ENCODE results near the gene PDCD11. TPM values are rescaled to one million over a fixed set of nuclear protein-coding genes. Genes with fewer than 3 reads are reported as not detected.
"Not testable (repeated sequence)": the region's sequence is repeated elsewhere in the genome, so short reads cannot be mapped to it uniquely, and the experiment has no call there.

The PDCD11 gene
- total RNA-seq, 1 experiment from 2014 or later = 78.8 TPM

DNA sequence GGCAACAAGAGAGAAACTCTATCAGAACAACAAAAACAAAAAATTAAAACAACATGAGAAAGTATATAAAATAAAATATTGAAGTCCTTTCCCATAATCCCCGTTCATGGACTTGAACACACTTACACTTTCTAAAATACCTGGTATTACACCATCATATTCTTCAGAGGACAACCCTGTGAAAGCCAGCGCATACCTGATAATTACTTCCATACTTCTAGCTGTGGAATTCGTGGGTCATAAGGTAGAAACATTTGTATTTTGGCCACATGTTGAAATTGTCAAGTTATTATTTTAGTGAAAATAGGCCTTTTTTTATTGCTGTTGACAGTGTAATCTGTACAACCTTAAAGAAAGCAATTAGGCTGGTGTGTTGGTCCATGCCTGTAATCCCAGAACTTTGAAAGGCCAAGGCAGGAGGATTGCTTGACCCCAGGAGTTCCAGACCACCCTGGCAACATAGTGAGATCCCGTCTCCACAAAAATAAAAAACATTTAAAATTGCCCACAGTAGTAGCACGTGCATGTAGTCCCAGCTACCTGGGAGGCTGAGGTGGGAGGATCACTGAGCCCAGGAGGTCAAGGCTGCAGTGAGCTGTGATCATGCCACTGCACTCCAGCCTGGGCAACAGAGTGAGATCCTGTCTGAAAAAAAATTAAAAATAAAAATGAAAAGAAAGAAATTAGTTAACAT is 40.4 kb upstream of the PDCD11 start:
- Mint-ChIP-seq H3K27ac (no peak overlapping the region), H3K9me3 (no peaks in the 10 kb centered on the region), H3K27me3 (ENCODE audit: low read depth) (no peaks in the 10 kb centered on the region), H3K4me1 (peaks cover 7% of the 10 kb centered on the region), H3K4me3 (no peak overlapping the region), H3K36me3 (no peaks in the 10 kb centered on the region)
- ChIA-PET POLR2A (no interaction called here), CTCF (interaction anchor here (0.6 kb wide), 1 partner anchor 9 kb away, joined by 3 read pairs; no protein-coding TSS in a partner anchor)
- ATAC-seq (no peak), DNase-seq (ENCODE audit: low spot score) (no peak)
- TF ChIP-seq MYBL2 (CRISPR knock-in tag; IDR thresholded peaks at IDR 0.05) (no peak), SMAD3 (CRISPR knock-in tag; IDR thresholded peaks at IDR 0.05; ENCODE audit: borderline replicate concordance) (no peak), ETV6 (CRISPR knock-in tag; IDR thresholded peaks at IDR 0.05) (no peak), ZNF423 (CRISPR knock-in tag; IDR thresholded peaks at IDR 0.05) (no peak), SMAD4 (CRISPR knock-in tag; IDR thresholded peaks at IDR 0.05) (no peak), ZNF317 (CRISPR knock-in tag; IDR thresholded peaks at IDR 0.05; ENCODE audit: borderline replicate concordance, low read depth) (no peak), NFYB (CRISPR knock-in tag; conservative IDR thresholded peaks at IDR 0.05; ENCODE audit: low read depth) (no peak), NFATC4 (CRISPR knock-in tag; IDR thresholded peaks at IDR 0.05) (no peak), PRRX2 (CRISPR knock-in tag; IDR thresholded peaks at IDR 0.05) (no peak), ZNF219 (CRISPR knock-in tag; IDR thresholded peaks at IDR 0.05; ENCODE audit: borderline replicate concordance) (no peak), TEAD4 (CRISPR knock-in tag; IDR thresholded peaks at IDR 0.05) (no peak), HMGA2 (CRISPR knock-in tag; IDR thresholded peaks at IDR 0.05) (no peak), ZNF416 (CRISPR knock-in tag; IDR thresholded peaks at IDR 0.05) (no peak), ZNF121 (CRISPR knock-in tag; IDR thresholded peaks at IDR 0.05) (no peak)
- TF ChIP-seq, protein P1, sequence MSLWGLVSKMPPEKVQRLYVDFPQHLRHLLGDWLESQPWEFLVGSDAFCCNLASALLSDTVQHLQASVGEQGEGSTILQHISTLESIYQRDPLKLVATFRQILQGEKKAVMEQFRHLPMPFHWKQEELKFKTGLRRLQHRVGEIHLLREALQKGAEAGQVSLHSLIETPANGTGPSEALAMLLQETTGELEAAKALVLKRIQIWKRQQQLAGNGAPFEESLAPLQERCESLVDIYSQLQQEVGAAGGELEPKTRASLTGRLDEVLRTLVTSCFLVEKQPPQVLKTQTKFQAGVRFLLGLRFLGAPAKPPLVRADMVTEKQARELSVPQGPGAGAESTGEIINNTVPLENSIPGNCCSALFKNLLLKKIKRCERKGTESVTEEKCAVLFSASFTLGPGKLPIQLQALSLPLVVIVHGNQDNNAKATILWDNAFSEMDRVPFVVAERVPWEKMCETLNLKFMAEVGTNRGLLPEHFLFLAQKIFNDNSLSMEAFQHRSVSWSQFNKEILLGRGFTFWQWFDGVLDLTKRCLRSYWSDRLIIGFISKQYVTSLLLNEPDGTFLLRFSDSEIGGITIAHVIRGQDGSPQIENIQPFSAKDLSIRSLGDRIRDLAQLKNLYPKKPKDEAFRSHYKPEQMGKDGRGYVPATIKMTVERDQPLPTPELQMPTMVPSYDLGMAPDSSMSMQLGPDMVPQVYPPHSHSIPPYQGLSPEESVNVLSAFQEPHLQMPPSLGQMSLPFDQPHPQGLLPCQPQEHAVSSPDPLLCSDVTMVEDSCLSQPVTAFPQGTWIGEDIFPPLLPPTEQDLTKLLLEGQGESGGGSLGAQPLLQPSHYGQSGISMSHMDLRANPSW (CRISPR knock-in tag; conservative IDR thresholded peaks at IDR 0.05; ENCODE audit: low read depth) = no peak
- TF ChIP-seq, protein P2, sequence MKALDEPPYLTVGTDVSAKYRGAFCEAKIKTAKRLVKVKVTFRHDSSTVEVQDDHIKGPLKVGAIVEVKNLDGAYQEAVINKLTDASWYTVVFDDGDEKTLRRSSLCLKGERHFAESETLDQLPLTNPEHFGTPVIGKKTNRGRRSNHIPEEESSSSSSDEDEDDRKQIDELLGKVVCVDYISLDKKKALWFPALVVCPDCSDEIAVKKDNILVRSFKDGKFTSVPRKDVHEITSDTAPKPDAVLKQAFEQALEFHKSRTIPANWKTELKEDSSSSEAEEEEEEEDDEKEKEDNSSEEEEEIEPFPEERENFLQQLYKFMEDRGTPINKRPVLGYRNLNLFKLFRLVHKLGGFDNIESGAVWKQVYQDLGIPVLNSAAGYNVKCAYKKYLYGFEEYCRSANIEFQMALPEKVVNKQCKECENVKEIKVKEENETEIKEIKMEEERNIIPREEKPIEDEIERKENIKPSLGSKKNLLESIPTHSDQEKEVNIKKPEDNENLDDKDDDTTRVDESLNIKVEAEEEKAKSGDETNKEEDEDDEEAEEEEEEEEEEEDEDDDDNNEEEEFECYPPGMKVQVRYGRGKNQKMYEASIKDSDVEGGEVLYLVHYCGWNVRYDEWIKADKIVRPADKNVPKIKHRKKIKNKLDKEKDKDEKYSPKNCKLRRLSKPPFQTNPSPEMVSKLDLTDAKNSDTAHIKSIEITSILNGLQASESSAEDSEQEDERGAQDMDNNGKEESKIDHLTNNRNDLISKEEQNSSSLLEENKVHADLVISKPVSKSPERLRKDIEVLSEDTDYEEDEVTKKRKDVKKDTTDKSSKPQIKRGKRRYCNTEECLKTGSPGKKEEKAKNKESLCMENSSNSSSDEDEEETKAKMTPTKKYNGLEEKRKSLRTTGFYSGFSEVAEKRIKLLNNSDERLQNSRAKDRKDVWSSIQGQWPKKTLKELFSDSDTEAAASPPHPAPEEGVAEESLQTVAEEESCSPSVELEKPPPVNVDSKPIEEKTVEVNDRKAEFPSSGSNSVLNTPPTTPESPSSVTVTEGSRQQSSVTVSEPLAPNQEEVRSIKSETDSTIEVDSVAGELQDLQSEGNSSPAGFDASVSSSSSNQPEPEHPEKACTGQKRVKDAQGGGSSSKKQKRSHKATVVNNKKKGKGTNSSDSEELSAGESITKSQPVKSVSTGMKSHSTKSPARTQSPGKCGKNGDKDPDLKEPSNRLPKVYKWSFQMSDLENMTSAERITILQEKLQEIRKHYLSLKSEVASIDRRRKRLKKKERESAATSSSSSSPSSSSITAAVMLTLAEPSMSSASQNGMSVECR (CRISPR knock-in tag; IDR thresholded peaks at IDR 0.05; ENCODE audit: borderline replicate concordance) = no peak
- TF ChIP-seq, protein P3, sequence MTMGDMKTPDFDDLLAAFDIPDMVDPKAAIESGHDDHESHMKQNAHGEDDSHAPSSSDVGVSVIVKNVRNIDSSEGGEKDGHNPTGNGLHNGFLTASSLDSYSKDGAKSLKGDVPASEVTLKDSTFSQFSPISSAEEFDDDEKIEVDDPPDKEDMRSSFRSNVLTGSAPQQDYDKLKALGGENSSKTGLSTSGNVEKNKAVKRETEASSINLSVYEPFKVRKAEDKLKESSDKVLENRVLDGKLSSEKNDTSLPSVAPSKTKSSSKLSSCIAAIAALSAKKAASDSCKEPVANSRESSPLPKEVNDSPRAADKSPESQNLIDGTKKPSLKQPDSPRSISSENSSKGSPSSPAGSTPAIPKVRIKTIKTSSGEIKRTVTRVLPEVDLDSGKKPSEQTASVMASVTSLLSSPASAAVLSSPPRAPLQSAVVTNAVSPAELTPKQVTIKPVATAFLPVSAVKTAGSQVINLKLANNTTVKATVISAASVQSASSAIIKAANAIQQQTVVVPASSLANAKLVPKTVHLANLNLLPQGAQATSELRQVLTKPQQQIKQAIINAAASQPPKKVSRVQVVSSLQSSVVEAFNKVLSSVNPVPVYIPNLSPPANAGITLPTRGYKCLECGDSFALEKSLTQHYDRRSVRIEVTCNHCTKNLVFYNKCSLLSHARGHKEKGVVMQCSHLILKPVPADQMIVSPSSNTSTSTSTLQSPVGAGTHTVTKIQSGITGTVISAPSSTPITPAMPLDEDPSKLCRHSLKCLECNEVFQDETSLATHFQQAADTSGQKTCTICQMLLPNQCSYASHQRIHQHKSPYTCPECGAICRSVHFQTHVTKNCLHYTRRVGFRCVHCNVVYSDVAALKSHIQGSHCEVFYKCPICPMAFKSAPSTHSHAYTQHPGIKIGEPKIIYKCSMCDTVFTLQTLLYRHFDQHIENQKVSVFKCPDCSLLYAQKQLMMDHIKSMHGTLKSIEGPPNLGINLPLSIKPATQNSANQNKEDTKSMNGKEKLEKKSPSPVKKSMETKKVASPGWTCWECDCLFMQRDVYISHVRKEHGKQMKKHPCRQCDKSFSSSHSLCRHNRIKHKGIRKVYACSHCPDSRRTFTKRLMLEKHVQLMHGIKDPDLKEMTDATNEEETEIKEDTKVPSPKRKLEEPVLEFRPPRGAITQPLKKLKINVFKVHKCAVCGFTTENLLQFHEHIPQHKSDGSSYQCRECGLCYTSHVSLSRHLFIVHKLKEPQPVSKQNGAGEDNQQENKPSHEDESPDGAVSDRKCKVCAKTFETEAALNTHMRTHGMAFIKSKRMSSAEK (CRISPR knock-in tag; IDR thresholded peaks at IDR 0.05; ENCODE audit: borderline replicate concordance) = no peak

DNA sequence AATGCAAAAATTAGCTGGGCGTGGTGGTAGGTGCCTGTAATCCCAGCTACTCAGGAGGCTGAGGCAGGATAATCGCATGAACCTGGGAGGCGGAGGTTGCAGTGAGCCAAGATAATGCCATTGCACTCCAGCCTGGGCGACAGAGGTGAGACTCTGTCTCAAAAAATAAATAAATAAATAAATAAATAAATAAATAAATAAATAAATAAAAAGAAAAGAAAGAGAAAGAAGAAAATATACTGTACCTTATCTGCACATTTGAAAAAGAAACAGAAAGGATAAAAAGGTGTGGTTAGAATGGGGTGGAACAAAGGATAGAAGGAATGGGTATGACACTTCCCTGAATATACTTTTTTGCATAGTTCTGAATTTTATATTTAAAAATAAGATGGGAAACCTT is 36.9 kb upstream of the PDCD11 start:
- CTCF ChIA-PET; H3K4me1 Mint-ChIP-seq; H3K9me3 Mint-ChIP-seq; H3K27ac Mint-ChIP-seq; H3K36me3 Mint-ChIP-seq; H3K27me3 Mint-ChIP-seq (ENCODE audit: low read depth); ATAC-seq; DNase-seq (ENCODE audit: low spot score); H3K4me3 Mint-ChIP-seq: not testable (repeated sequence)
- POLR2A ChIA-PET = interaction anchor here (1.2 kb wide), 1 partner anchor 8 kb away, joined by 6 read pairs; the partner anchor contains the start of gene PCGF6

DNA sequence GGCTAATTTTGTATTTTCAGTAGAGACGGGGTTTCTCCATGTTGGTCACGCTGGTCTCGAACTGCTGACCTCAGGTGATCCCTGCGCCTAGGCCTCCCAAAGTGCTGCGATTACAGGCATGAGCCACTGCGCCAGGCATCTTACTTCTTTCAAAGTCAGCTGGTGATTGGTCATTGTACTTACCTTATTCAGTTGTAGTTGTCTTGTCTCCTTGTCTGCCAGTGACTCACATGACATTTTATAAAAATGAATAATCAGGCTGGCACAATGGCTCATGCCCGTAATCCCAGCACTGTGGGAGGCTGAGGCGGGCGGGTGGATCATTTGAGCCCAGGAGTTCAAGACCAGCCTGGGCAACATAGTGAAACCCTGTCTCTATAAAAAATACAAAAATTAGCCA is 35.6 kb upstream of the PDCD11 start:
- H3K4me3 Mint-ChIP-seq; ATAC-seq; CTCF ChIA-PET; H3K27me3 Mint-ChIP-seq (ENCODE audit: low read depth); H3K4me1 Mint-ChIP-seq; H3K9me3 Mint-ChIP-seq; H3K27ac Mint-ChIP-seq; DNase-seq (ENCODE audit: low spot score); H3K36me3 Mint-ChIP-seq: not testable (repeated sequence)
- POLR2A ChIA-PET = interaction anchor here (1.1 kb wide), 1 partner anchor 33 kb away, joined by 3 read pairs; no protein-coding TSS in a partner anchor
